Esophagus squamous epithelium (tissue), 5 donors: ENCODE data around the gene COMMD9. TPM values are rescaled to one million over a fixed set of nuclear protein-coding genes. Genes with fewer than 3 reads are reported as not detected.

Source experiments
- DNase-seq: peaks from one replicate; lab custom pipeline; 2025; lab: John Stamatoyannopoulos, UW
- H3K27ac ChIP-seq, 4 donors: fragments of 200-600 bp; sonication (generic); one replicate each; pipeline ENCODE4 v1.5.1; 2016 to 2019; ENCODE audit warnings: mild to moderate bottlenecking in 1 of 4
- H3K27me3 ChIP-seq, 4 donors: fragments of 200-600 bp; sonication (generic); 1 replicate in 3 of 4; 2 replicates in 1 of 4; pipeline versions ENCODE4 v1.5.1 to v1.6.0; 2017 to 2021; ENCODE audit warnings: antibody characterized with exemption in 1 of 4
- H3K36me3 ChIP-seq, 3 donors: fragments of 200-600 bp; sonication (generic); one replicate each; pipeline ENCODE4 v1.5.1; 2016 to 2019
- H3K4me1 ChIP-seq, 3 donors: fragments of 200-600 bp; sonication (generic); one replicate each; pipeline ENCODE4 v1.5.1; 2017 to 2019
- H3K4me3 ChIP-seq, 4 donors: fragments of 200-600 bp; sonication (generic); 1 replicate in 3 of 4; 2 replicates in 1 of 4; pipeline ENCODE4 v1.5.1; 2016 to 2019; ENCODE audit warnings: mild to moderate bottlenecking in 2 of 4, moderate library complexity in 1 of 4
- H3K9me3 ChIP-seq, 3 donors: fragments of 200-600 bp; sonication (generic); one replicate each; pipeline ENCODE4 v1.5.1; 2016 to 2019
- POLR2A ChIP-seq, 4 donors: fragments of 450-650 bp; IDR thresholded peaks; one replicate each; pipeline ENCODE4 v1.6.1; 2017; ENCODE audit warnings: antibody characterized with exemption in 4 of 4, mild to moderate bottlenecking in 4 of 4, moderate library complexity in 3 of 4
- WGBS, 2 donors: methylation state at CpG; one replicate each; pipeline ENCODE4 v1.1.5; 2018; 5-methylcytosine and 5-hydroxymethylcytosine counted together
- intact Hi-C: fragments of 100-400 bp; cut with DNase I; formaldehyde crosslinking; loops from one replicate; pipeline ENCODE4 v1.15.0; 2022
- total RNA-seq, 4 donors: library from RNA; depleted of rRNA; stranded (reverse); fragments of >200 nt; gene quantifications; one replicate each; pipeline ENCODE4 v1.1.0, GENCODE V29; 2016
- TF ChIP-seq, protein P1 (sequence below), 6 experiments: fragments of 450-650 bp in 4 of 6; fragments of 200-600 bp in 2 of 6; sonication (generic) in 2 of 6; IDR thresholded peaks; one replicate each; pipeline ENCODE4 v1.5.1; 2016 to 2019; ENCODE audit warnings: antibody characterized with exemption in 6 of 6, mild to moderate bottlenecking in 4 of 6, moderate library complexity in 4 of 6
- donor health status: DM: yes; HTN: yes; CAD: no.

The COMMD9 gene
- total RNA-seq, 4 donors from 2014 or later = 25.9 to 37.9 (median 37.1) TPM

- no peaks in the 10 kb centered on the region for H3K4me1 ChIP-seq
- H3K4me3 ChIP-seq = no peak overlapping the region
- no peak for TF ChIP-seq POLR2A (IDR thresholded peaks at IDR 0.05)
- TF ChIP-seq, protein P1, sequence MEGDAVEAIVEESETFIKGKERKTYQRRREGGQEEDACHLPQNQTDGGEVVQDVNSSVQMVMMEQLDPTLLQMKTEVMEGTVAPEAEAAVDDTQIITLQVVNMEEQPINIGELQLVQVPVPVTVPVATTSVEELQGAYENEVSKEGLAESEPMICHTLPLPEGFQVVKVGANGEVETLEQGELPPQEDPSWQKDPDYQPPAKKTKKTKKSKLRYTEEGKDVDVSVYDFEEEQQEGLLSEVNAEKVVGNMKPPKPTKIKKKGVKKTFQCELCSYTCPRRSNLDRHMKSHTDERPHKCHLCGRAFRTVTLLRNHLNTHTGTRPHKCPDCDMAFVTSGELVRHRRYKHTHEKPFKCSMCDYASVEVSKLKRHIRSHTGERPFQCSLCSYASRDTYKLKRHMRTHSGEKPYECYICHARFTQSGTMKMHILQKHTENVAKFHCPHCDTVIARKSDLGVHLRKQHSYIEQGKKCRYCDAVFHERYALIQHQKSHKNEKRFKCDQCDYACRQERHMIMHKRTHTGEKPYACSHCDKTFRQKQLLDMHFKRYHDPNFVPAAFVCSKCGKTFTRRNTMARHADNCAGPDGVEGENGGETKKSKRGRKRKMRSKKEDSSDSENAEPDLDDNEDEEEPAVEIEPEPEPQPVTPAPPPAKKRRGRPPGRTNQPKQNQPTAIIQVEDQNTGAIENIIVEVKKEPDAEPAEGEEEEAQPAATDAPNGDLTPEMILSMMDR (IDR thresholded peaks at IDR 0.05) = no peak
- H3K9me3 ChIP-seq = no peaks in the 10 kb centered on the region
- 83 to 84% methylated on average over 4 to 5 of the region's 5 CpGs for WGBS, 2 donors
- DNase-seq = no peak
- H3K27me3 ChIP-seq = no peaks in the 10 kb centered on the region
- H3K27ac ChIP-seq = no peak overlapping the region
- H3K36me3 ChIP-seq = peaks cover 0 to 67% (median 9%) of the 10 kb centered on the region in 3 donors
- intact Hi-C loops = no loop called here
Observed at GRCh38 chr11:36271794-36272407, 17.3 kb downstream of the COMMD9 start.

DNA sequence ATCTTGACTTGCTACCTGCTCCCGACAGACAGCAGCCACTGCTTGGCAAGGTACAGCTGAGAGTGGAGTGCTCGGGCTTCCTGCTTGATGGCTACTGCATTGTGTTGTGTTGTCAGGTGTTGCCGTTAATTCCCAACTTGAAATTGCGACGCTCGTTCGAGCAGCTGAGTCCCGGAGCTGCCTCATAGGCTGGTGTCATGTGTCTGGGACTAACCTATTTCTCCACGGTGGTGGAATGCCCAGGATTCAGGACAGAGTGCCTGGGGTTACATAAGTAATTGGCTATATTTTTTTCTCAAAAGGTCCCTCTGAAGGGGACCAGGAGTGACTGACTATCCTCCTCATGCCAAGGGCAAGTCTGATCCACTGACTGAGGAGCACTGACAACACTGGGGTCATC, 18.5 kb downstream of the COMMD9 start:
- Histone ChIP-seq H3K4me1 (no peaks in the 10 kb centered on the region), H3K4me3 (no peak overlapping the region), H3K36me3 (peaks cover 0 to 55% (median 9%) of the 10 kb centered on the region in 3 donors), H3K9me3 (no peaks in the 10 kb centered on the region), H3K27ac (no peak overlapping the region), H3K27me3 (no peaks in the 10 kb centered on the region)
- TF ChIP-seq POLR2A (IDR thresholded peaks at IDR 0.05) = no peak
- TF ChIP-seq, protein P1 (IDR thresholded peaks at IDR 0.05) = no peak
- WGBS, 2 donors = 76 to 89% methylated on average over 3 to 9 of the region's 9 CpGs
- intact Hi-C loops = no loop called here
- no peak for DNase-seq

DNA sequence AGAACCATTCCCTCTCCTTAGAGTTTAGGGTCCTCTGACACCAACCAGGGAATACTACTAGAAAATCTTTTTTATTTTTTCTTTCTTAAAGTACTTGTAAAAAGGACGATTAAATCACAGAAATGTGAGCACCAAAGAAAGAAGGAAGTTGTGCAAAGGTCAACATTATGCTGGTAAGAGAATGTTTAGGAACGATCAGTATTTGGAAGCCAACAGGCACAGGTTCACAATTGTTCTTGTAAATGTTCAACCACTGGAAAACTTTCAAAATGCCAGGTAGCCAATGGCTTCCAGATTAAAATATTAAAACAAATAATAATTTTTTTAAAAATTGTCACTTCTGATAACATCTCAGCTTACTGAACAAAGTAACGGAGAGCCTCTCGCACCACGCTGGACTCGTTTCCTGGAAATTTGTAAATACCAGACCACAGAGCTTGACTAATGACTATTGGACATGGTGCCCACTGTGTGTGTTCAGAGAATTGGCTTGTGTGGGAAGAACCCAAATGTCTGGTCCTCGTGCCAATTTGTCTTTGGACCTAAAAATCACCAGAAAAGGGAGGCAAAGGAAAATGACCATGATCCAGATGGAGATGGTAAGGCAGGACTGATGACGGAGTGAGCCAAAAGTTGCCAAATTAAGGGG, 20.8 kb downstream of the COMMD9 start:
- WGBS, 2 donors = 67 to 70% methylated on average over 8 of the region's 8 CpGs
- intact Hi-C loops = loop anchor here (5.0 kb wide), 1 partner anchor 651 kb away; the partner anchor contains the start of gene FJX1

DNA sequence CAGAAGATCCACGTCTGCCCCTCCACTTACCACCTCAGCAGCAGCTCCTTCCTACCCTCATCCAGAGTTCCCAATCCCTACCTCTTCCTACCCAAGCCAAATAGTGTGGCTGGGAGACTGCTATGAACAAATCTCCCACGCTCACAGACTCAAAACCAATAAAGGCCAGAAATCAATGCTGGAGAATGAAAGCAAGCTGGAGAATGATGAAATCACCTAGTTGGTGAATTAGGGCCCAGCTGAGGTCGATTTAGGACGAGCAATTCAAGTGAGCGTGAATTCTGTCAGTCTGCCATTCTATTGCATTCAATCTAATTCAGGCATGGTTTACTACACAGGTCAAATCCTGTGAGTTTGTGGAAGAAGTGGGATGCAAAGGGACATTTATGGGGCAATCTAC, 22.5 kb downstream of the COMMD9 start:
- H3K9me3 ChIP-seq = no peaks in the 10 kb centered on the region
- intact Hi-C loops = loop anchor here (5.0 kb wide), 1 partner anchor 649 kb away; the partner anchor contains the start of gene FJX1
- DNase-seq = no peak
- TF ChIP-seq, protein P1 (IDR thresholded peaks at IDR 0.05) = no peak
- no peak for TF ChIP-seq POLR2A (IDR thresholded peaks at IDR 0.05)
- H3K36me3 ChIP-seq = peaks cover 0 to 17% (median 0%) of the 10 kb centered on the region in 3 donors
- H3K4me1 ChIP-seq = no peaks in the 10 kb centered on the region
- H3K27ac ChIP-seq = no peak overlapping the region
- H3K27me3 ChIP-seq = no peaks in the 10 kb centered on the region
- H3K4me3 ChIP-seq = no peak overlapping the region
- WGBS, 2 donors = 46 to 58% methylated on average over 5 of the region's 5 CpGs

More for the DNA sequence above, 20.8 kb downstream of the COMMD9 start:
- no peak for TF ChIP-seq POLR2A (IDR thresholded peaks at IDR 0.05)
- TF ChIP-seq, protein P1 (IDR thresholded peaks at IDR 0.05) = no peak
- Histone ChIP-seq H3K9me3 (no peaks in the 10 kb centered on the region), H3K36me3 (peaks cover 0 to 34% (median 5%) of the 10 kb centered on the region in 3 donors), H3K4me3 (no peak overlapping the region), H3K4me1 (no peaks in the 10 kb centered on the region), H3K27me3 (no peaks in the 10 kb centered on the region), H3K27ac (no peak overlapping the region)
- DNase-seq = no peak
